Heart left ventricle (tissue), 16 donors: ENCODE measurements around the gene ADAM33. TPM values are rescaled to one million over a fixed set of nuclear protein-coding genes. Genes with fewer than 3 reads are reported as not detected.

Source experiments
- ATAC-seq, 4 donors: fragments of 200-7000 bp; cut with Tn5 transposase; one replicate each; pipeline ENCODE4 v1.9.1; 2020 to 2022; ENCODE audit warnings: moderate library complexity in 4 of 4, mild to moderate bottlenecking in 3 of 4, moderate number of reproducible peaks in 1 of 4
- DNase-seq, 5 donors: peaks; one replicate each; pipeline ENCODE4 v3.0.0-alpha.2; 2020
- H3K27ac ChIP-seq, 12 donors: fragments of 200-600 bp; sonication (generic) in 4 of 12; one replicate each; pipeline versions ENCODE4 v1.5.0 to v1.8.0; 2016 to 2022; ENCODE audit warnings: mild to moderate bottlenecking in 2 of 12
- H3K27me3 ChIP-seq, 9 donors: fragments of 200-600 bp; sonication (generic) in 2 of 9; one replicate each; pipeline versions ENCODE4 v1.5.1 to v1.8.0; 2016 to 2022; ENCODE audit warnings: mild to moderate bottlenecking in 3 of 9
- H3K36me3 ChIP-seq, 9 donors: fragments of 200-600 bp; sonication (generic) in 2 of 9; one replicate each; pipeline versions ENCODE4 v1.5.0 to v1.8.0; 2018 to 2022; ENCODE audit warnings: mild to moderate bottlenecking in 2 of 9
- H3K4me1 ChIP-seq, 12 donors: fragments of 200-600 bp; sonication (generic) in 4 of 12; one replicate each; pipeline versions ENCODE4 v1.5.0 to v1.8.0; 2016 to 2022; ENCODE audit warnings: mild to moderate bottlenecking in 3 of 12
- H3K4me3 ChIP-seq, 12 donors: fragments of 200-600 bp; sonication (generic) in 4 of 12; one replicate each; pipeline versions ENCODE4 v1.5.0 to v1.8.0; 2017 to 2022; ENCODE audit warnings: mild to moderate bottlenecking in 9 of 12, moderate library complexity in 4 of 12
- H3K9me3 ChIP-seq, 12 donors: fragments of 200-600 bp; sonication (generic) in 4 of 12; one replicate each; pipeline versions ENCODE4 v1.5.0 to v1.8.0; 2016 to 2022; ENCODE audit warnings: mild to moderate bottlenecking in 1 of 12
- POLR2A ChIP-seq, 2 donors: fragments of 450-650 bp; IDR thresholded peaks; one replicate each; pipeline ENCODE4 v1.6.1; 2017; ENCODE audit warnings: antibody characterized with exemption in 2 of 2, mild to moderate bottlenecking in 2 of 2, moderate library complexity in 2 of 2
- WGBS, 4 donors: extraction: QIAGEN DNeasy Blood & Tissue Kit in 2 of 4; methylation state at CpG; one replicate each; pipeline versions ENCODE4 v1.1.5 to v1.1.7; 2013 to 2018; 5-methylcytosine and 5-hydroxymethylcytosine counted together
- intact Hi-C, 10 donors: fragments of 100-400 bp; cut with DNase I; formaldehyde crosslinking; loops; one replicate each; pipeline versions ENCODE4 v1.11.1 to v1.14.2; 2022
- polyA plus RNA-seq, 2 donors: library from polyadenylated mRNA; stranded (reverse); fragments of 200-250 nt; gene quantifications; one replicate each; pipeline ENCODE4 v1.2.3, GENCODE V29; 2013
- total RNA-seq, 9 donors: library from RNA; depleted of rRNA in 2 of 9; stranded (reverse); fragments of >200 nt in 2 of 9; fragmentation: NEBNext Ultra II Directional in 3 of 9; extraction: Animal tissue kit (Norgen Biotek cat#: 25700) in 3 of 9; gene quantifications; one replicate each; pipeline versions ENCODE4 v1.1.0 to v1.2.4, GENCODE V29; 2016 to 2023
- TF ChIP-seq, protein P1 (sequence below), 12 donors: fragments of 200-600 bp; sonication (generic) in 4 of 12; IDR thresholded peaks; one replicate each; pipeline versions ENCODE4 v1.5.0 to v1.8.0; 2018 to 2022; ENCODE audit warnings: antibody characterized with exemption in 12 of 12, mild to moderate bottlenecking in 5 of 12
- donor health status: ischemic (EF 13 %, LVEDD 7.1; RV severe dilation, severe dysfunction).
- donor health status: healthy with polysubstance abuse.
- donor health status: DM: no; HTN: yes; CAD: no.
- donor health status: DM: no; HTN: no; CAD: no.
- donor health status: ischemic (EF 25% LVEDD 6.9; RV normal size, moderate dysfunction).
- donor health status: ischemic (EF 25% LVEDD 5.7; RV mildly dilated, moderate dysfunction).
- donor health status: healthy.
- donor health status: DM: yes; HTN: yes; CAD: no.
- donor health status: ischemic (EF 35%, LVEDD 5.7; RV mildly dilated, moderate dysfunction).
- donor health status: nonischemic (EF 11% LVEDD 7.7; RV severe dilation, severe dysfunction).
- donor health status: DM: yes; HTN: yes; CAD: no.
- donor health status: PGD.
- donor health status: ischemic (EF 29% LVEDD 5.4; RV normal size, mild dysfunction).
- donor health status: nonischemic (EF 23%, LVEDD 6.1; RV moderate dilation, normal function).

ADAM33 gene
- total and polyA plus RNA-seq, 11 donors, result 2.3 to 21.2 (median 3.5) TPM

GRCh38 chr20:3706774-3707507 lies 25.1 kb upstream of the ADAM33 start:
- no peaks in the 10 kb centered on the region for H3K9me3 ChIP-seq
- WGBS, 4 donors, result 67 to 88% (median 84%) methylated on average over 6 to 10 of the region's 10 CpGs
- H3K4me3 ChIP-seq, result no peak overlapping the region
- H3K27me3 ChIP-seq, result no peaks in the 10 kb centered on the region
- peaks cover 0 to 18% (median 11%) of the 10 kb centered on the region in 12 donors for H3K4me1 ChIP-seq
- H3K36me3 ChIP-seq, result peaks cover 0 to 34% (median 0%) of the 10 kb centered on the region in 9 donors
- H3K27ac ChIP-seq, result no peak overlapping the region
- peak in 3 of 4 donors; percentile 38 to 73 (median 62) for ATAC-seq
- no peak for TF ChIP-seq POLR2A (IDR thresholded peaks at IDR 0.05)
- TF ChIP-seq, protein P1, sequence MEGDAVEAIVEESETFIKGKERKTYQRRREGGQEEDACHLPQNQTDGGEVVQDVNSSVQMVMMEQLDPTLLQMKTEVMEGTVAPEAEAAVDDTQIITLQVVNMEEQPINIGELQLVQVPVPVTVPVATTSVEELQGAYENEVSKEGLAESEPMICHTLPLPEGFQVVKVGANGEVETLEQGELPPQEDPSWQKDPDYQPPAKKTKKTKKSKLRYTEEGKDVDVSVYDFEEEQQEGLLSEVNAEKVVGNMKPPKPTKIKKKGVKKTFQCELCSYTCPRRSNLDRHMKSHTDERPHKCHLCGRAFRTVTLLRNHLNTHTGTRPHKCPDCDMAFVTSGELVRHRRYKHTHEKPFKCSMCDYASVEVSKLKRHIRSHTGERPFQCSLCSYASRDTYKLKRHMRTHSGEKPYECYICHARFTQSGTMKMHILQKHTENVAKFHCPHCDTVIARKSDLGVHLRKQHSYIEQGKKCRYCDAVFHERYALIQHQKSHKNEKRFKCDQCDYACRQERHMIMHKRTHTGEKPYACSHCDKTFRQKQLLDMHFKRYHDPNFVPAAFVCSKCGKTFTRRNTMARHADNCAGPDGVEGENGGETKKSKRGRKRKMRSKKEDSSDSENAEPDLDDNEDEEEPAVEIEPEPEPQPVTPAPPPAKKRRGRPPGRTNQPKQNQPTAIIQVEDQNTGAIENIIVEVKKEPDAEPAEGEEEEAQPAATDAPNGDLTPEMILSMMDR (IDR thresholded peaks at IDR 0.05), result no peak
- intact Hi-C loops, result loop anchor here in 1 of 10 donors (10.0 kb wide), 1 partner anchor 142 kb away; no protein-coding TSS in a partner anchor
- peak in 3 of 5 donors; percentile 55 to 63 (median 56) for DNase-seq

GRCh38 chr20:3705970-3706739 lies 24.3 kb upstream of the ADAM33 start:
- Histone ChIP-seq H3K4me3 (no peak overlapping the region), H3K4me1 (peaks cover 0 to 18% (median 11%) of the 10 kb centered on the region in 12 donors), H3K36me3 (peaks cover 0 to 42% (median 0%) of the 10 kb centered on the region in 9 donors), H3K27me3 (no peaks in the 10 kb centered on the region), H3K27ac (no peak overlapping the region), H3K9me3 (no peaks in the 10 kb centered on the region)
- intact Hi-C loops, result loop anchor here in 1 of 10 donors (10.0 kb wide), 1 partner anchor 141 kb away; no protein-coding TSS in a partner anchor
- DNase-seq (peak in 1 of 5 donors; percentile 47), ATAC-seq (no peak)
- 93 to 96% (median 95%) methylated on average over 12 to 31 of the region's 31 CpGs for WGBS, 4 donors
- TF ChIP-seq, protein P1 (IDR thresholded peaks at IDR 0.05), result no peak
- TF ChIP-seq POLR2A (IDR thresholded peaks at IDR 0.05), result no peak

GRCh38 chr20:3705491-3705969 lies 23.7 kb upstream of the ADAM33 start:
- TF ChIP-seq, protein P1 (IDR thresholded peaks at IDR 0.05), result no peak
- H3K27me3 ChIP-seq, result no peaks in the 10 kb centered on the region
- H3K9me3 ChIP-seq, result no peaks in the 10 kb centered on the region
- ATAC-seq, result no peak
- peak in 1 of 5 donors; percentile 47 for DNase-seq
- intact Hi-C loops, result loop anchor here in 1 of 10 donors (10.0 kb wide), 1 partner anchor 141 kb away; no protein-coding TSS in a partner anchor
- WGBS, 4 donors, result 80 to 93% (median 88%) methylated on average over 6 to 14 of the region's 14 CpGs
- no peak overlapping the region for H3K4me3 ChIP-seq
- H3K27ac ChIP-seq, result no peak overlapping the region
- H3K36me3 ChIP-seq, result peaks cover 0 to 44% (median 0%) of the 10 kb centered on the region in 9 donors
- H3K4me1 ChIP-seq, result peaks cover 0 to 12% (median 6%) of the 10 kb centered on the region in 12 donors
